ENCODE measurements around the gene DLGAP5.

GRCh38 chr14:55153951-55154350, 37.4 kb downstream of the DLGAP5 start:
- TF ChIP-seq CTCF (IDR thresholded peaks at IDR 0.05), result no peak
- TF ChIP-seq POLR2A (IDR thresholded peaks at IDR 0.05), result no peak

Data from esophagus squamous epithelium (tissue), 4 donors.